ENCODE measurements around the gene NEURL4. TPM values are rescaled to one million over a fixed set of nuclear protein-coding genes. Genes with fewer than 3 reads are reported as not detected.
"Not testable (repeated sequence)": the region's sequence is repeated elsewhere in the genome, so short reads cannot be mapped to it uniquely, and the experiment has no call there.

Gene NEURL4
- polyA plus RNA-seq (ENCODE audit: insufficient read length) = 34.5 TPM
- long read RNA-seq, donor 1 = 0 reads
- long read RNA-seq, donor 2, partial matches to known transcripts = 0 of 1 reads
- long read RNA-seq, donor 2, other reads (novel, unspliced or antisense) = 0 of 1 reads
- long read RNA-seq, donor 3, full-length matches to known transcripts = 2 of 9 reads
- long read RNA-seq, donor 3, partial matches to known transcripts = 7 of 9 reads
- long read RNA-seq, donor 3, other reads (novel, unspliced or antisense) = 0 of 9 reads
- long read RNA-seq, donor 4 = 0 reads
- long read RNA-seq, donor 5, partial matches to known transcripts = 0 of 1 reads
- long read RNA-seq, donor 5, other reads (novel, unspliced or antisense) = 0 of 1 reads
- long read RNA-seq, donor 6, full-length matches to known transcripts = 4 of 4 reads
- long read RNA-seq, donor 6, partial matches to known transcripts = 0 of 4 reads
- long read RNA-seq, donor 6, other reads (novel, unspliced or antisense) = 0 of 4 reads
- long read RNA-seq, donor 7, partial matches to known transcripts = 0 of 1 reads
- long read RNA-seq, donor 7, other reads (novel, unspliced or antisense) = 0 of 1 reads
- long read RNA-seq, donor 8 = 0 reads

- DNase-seq = no peak
Observed at GRCh38 chr17:7328840-7329373, at the start of gene NEURL4. TSS of gene NEURL4 (minus strand) at chr17:7329335. CDS start at chr17:7329312, 23 bp downstream.

- no peak for DNase-seq
Observed at GRCh38 chr17:7374353-7374752, 45.2 kb upstream of the NEURL4 start.

GRCh38 chr17:7370853-7371252 is 41.7 kb upstream of the NEURL4 start:
- no peak for DNase-seq

- no peak for DNase-seq
Observed at GRCh38 chr17:7369825-7370224, 40.7 kb upstream of the NEURL4 start.

GRCh38 chr17:7368599-7368994 is 39.5 kb upstream of the NEURL4 start:
- not testable (repeated sequence) for DNase-seq

GRCh38 chr17:7367918-7368598 is 38.9 kb upstream of the NEURL4 start:
- DNase-seq = no peak

GRCh38 chr17:7367083-7367482 is 37.9 kb upstream of the NEURL4 start:
- DNase-seq = no peak

GRCh38 chr17:7365963-7366362 is 36.8 kb upstream of the NEURL4 start:
- DNase-seq = not testable (repeated sequence)

- DNase-seq = no peak
Observed at GRCh38 chr17:7363311-7363710, 34.2 kb upstream of the NEURL4 start.

- no peak for DNase-seq
Observed at GRCh38 chr17:7361906-7362305, 32.8 kb upstream of the NEURL4 start.

GRCh38 chr17:7357381-7357780 is 28.2 kb upstream of the NEURL4 start:
- DNase-seq = no peak

GRCh38 chr17:7356756-7357155 is 27.6 kb upstream of the NEURL4 start:
- no peak for DNase-seq

GRCh38 chr17:7356072-7356549 is 27.0 kb upstream of the NEURL4 start:
- peak; percentile 65 for DNase-seq

- DNase-seq = no peak
Observed at GRCh38 chr17:7355573-7355972, 26.4 kb upstream of the NEURL4 start.

GRCh38 chr17:7355053-7355452 is 25.9 kb upstream of the NEURL4 start, which contains the start of gene TMEM95:
TSS of gene TMEM95 (plus strand) at chr17:7355156. CDS start at chr17:7355205, 49 bp downstream.
- no peak for DNase-seq

GRCh38 chr17:7354262-7354843 is 25.2 kb upstream of the NEURL4 start:
- DNase-seq = no peak

- no peak for DNase-seq
Observed at GRCh38 chr17:7352910-7353635, 23.9 kb upstream of the NEURL4 start.

- DNase-seq = no peak
Observed at GRCh38 chr17:7352503-7352889, 23.4 kb upstream of the NEURL4 start.

GRCh38 chr17:7351665-7352502 is 22.7 kb upstream of the NEURL4 start, which contains the start of gene KCTD11:
TSS of gene KCTD11 (plus strand) at chr17:7352162.
- DNase-seq = peak; percentile 79

- no peak for DNase-seq
Observed at GRCh38 chr17:7348478-7349242, 19.5 kb upstream of the NEURL4 start.
